Pancreas (tissue), 10 donors: ENCODE measurements around the gene LMAN1L. TPM values are rescaled to one million over a fixed set of nuclear protein-coding genes. Genes with fewer than 3 reads are reported as not detected.

Experiments
- ATAC-seq, 4 donors: fragments of 200-7000 bp; cut with Tn5 transposase; one replicate each; pipeline versions ENCODE4 v1.8.0 to v1.9.1; 2020; ENCODE audit warnings: mild to moderate bottlenecking in 4 of 4, moderate library complexity in 4 of 4
- DNase-seq, 6 donors: peaks; one replicate each; pipeline ENCODE4 v3.0.0-alpha.2; 2020
- FAIRE-seq: peaks from 2 replicates; lab custom pipeline; 2012; peaks lifted over from hg19 to GRCh38; lab: Jason Lieb, UNC
- H3K27ac ChIP-seq, 4 donors: fragments of 200-600 bp; sonication (generic); 1 replicate in 3 of 4; 2 replicates in 1 of 4; pipeline versions ENCODE4 v1.5.0 to v1.8.0; 2020
- H3K27me3 ChIP-seq, 4 donors: fragments of 200-600 bp; one replicate each; pipeline ENCODE4 v1.8.0; 2021
- H3K36me3 ChIP-seq, 3 donors: fragments of 200-600 bp; sonication (generic) in 1 of 3; one replicate each; pipeline versions ENCODE4 v1.5.0 to v1.8.0; 2020 to 2021
- H3K4me1 ChIP-seq, 3 donors: fragments of 200-600 bp; one replicate each; pipeline ENCODE4 v1.8.0; 2021
- H3K4me3 ChIP-seq, 4 donors: fragments of 200-600 bp; sonication (generic) in 2 of 4; one replicate each; pipeline versions ENCODE4 v1.5.0 to v1.8.0; 2020 to 2021
- H3K9me3 ChIP-seq, 4 donors: fragments of 200-600 bp; one replicate each; pipeline ENCODE4 v1.8.0; 2021
- CTCF ChIP-seq, 4 donors: fragments of 200-600 bp; sonication (generic) in 3 of 4; IDR thresholded peaks; one replicate each; pipeline versions ENCODE4 v1.5.0 to v1.8.0; 2021; ENCODE audit warnings: antibody characterized with exemption in 4 of 4
- WGBS, 2 donors: extraction: QIAGEN DNeasy Blood & Tissue Kit; methylation state at CpG; one replicate each; pipeline ENCODE4 v1.1.7; 2013; 5-methylcytosine and 5-hydroxymethylcytosine counted together
- intact Hi-C, 3 donors: fragments of 100-400 bp; cut with DNase I; formaldehyde crosslinking; loops; one replicate each; pipeline versions ENCODE4 v1.11.1 to v1.14.2; 2022
- polyA plus RNA-seq, 2 donors: library from polyadenylated mRNA; stranded (reverse); fragments of 200-250 nt; gene quantifications; one replicate each; pipeline ENCODE4 v1.2.3, GENCODE V29; 2013
- total RNA-seq, 6 donors: library from RNA; stranded (reverse); fragmentation: NEBNext Ultra II Directional in 4 of 6; extraction: Animal tissue kit (Norgen Biotek cat#: 25700) in 4 of 6; gene quantifications; one replicate each; pipeline versions ENCODE4 v1.2.1 to v1.2.4, GENCODE V29; 2021 to 2023
- donor health status: healthy with polysubstance abuse.
- donor health status: DM: no; HTN: no; CAD: no; lungs with moderate emphysema.
- donor health status: DM: no; HTN: no; CAD: no.
- donor health status: control.
- donor health status: control.
- donor health status: Bipolar disorder and iron deficiency.
- donor health status: DM: yes; HTN: yes; CAD: no.
- donor health status: DM: no; HTN: no; CAD: no.
- donor health status: DM: no; HTN: no; CAD: no.
- donor health status: DM: yes; HTN: yes; CAD: no.

LMAN1L gene
- total and polyA plus RNA-seq, 8 donors: 0.14 TPM; not detected in 7

GRCh38 chr15:74804935-74805334 lies 7.7 kb upstream of the LMAN1L start:
- Histone ChIP-seq H3K4me1 (peaks cover 0 to under 1% (median 0%) of the 10 kb centered on the region in 3 donors), H3K27me3 (no peaks in the 10 kb centered on the region), H3K4me3 (no peak overlapping the region), H3K27ac (no peak overlapping the region), H3K36me3 (peaks cover 3 to 7% (median 5%) of the 10 kb centered on the region in 3 donors), H3K9me3 (no peaks in the 10 kb centered on the region)
- intact Hi-C loops: no loop called here
- FAIRE-seq: no peak
- TF ChIP-seq CTCF (IDR thresholded peaks at IDR 0.05): no peak
- no peak for DNase-seq
- ATAC-seq: no peak
- WGBS, 2 donors: 78 to 87% methylated on average over 6 of the region's 6 CpGs

- H3K36me3 ChIP-seq: peaks cover 3 to 7% (median 3%) of the 10 kb centered on the region in 3 donors
- intact Hi-C loops: no loop called here
- 63 to 75% methylated on average over 5 of the region's 5 CpGs for WGBS, 2 donors
- TF ChIP-seq CTCF (IDR thresholded peaks at IDR 0.05): no peak
- H3K4me1 ChIP-seq: no peaks in the 10 kb centered on the region
- DNase-seq: no peak
- no peak for ATAC-seq
- FAIRE-seq: no peak
- no peaks in the 10 kb centered on the region for H3K27me3 ChIP-seq
- H3K9me3 ChIP-seq: no peaks in the 10 kb centered on the region
- H3K4me3 ChIP-seq: no peak overlapping the region
- no peak overlapping the region for H3K27ac ChIP-seq
These were observed 5.4 kb upstream of the LMAN1L start for GRCh38 chr15:74807282-74807681.

GRCh38 chr15:74808078-74808839 lies 4.4 kb upstream of the LMAN1L start:
- no peaks in the 10 kb centered on the region for H3K27me3 ChIP-seq
- H3K9me3 ChIP-seq: no peaks in the 10 kb centered on the region
- no peak for FAIRE-seq
- no peak overlapping the region for H3K27ac ChIP-seq
- 71 to 78% methylated on average over 18 of the region's 18 CpGs for WGBS, 2 donors
- intact Hi-C loops: no loop called here
- no peak overlapping the region for H3K4me3 ChIP-seq
- DNase-seq: no peak
- H3K4me1 ChIP-seq: no peaks in the 10 kb centered on the region
- no peak for TF ChIP-seq CTCF (IDR thresholded peaks at IDR 0.05)
- ATAC-seq: peak in 2 of 4 donors; percentile 33 to 45
- H3K36me3 ChIP-seq: peaks cover 0 to under 1% (median 0%) of the 10 kb centered on the region in 3 donors

GRCh38 chr15:74808840-74809229 lies 3.8 kb upstream of the LMAN1L start:
- no peak for ATAC-seq
- no peak overlapping the region for H3K27ac ChIP-seq
- H3K9me3 ChIP-seq: no peaks in the 10 kb centered on the region
- FAIRE-seq: no peak
- no peak for TF ChIP-seq CTCF (IDR thresholded peaks at IDR 0.05)
- H3K36me3 ChIP-seq: no peaks in the 10 kb centered on the region
- no peaks in the 10 kb centered on the region for H3K27me3 ChIP-seq
- H3K4me1 ChIP-seq: no peaks in the 10 kb centered on the region
- no peak overlapping the region for H3K4me3 ChIP-seq
- DNase-seq: no peak
- intact Hi-C loops: no loop called here
- WGBS, 2 donors: 63 to 73% methylated on average over 4 of the region's 4 CpGs

GRCh38 chr15:74809242-74809641 lies 3.4 kb upstream of the LMAN1L start:
- Histone ChIP-seq H3K36me3 (no peaks in the 10 kb centered on the region), H3K27ac (no peak overlapping the region), H3K9me3 (no peaks in the 10 kb centered on the region), H3K27me3 (no peaks in the 10 kb centered on the region), H3K4me3 (no peak overlapping the region), H3K4me1 (no peaks in the 10 kb centered on the region)
- no peak for FAIRE-seq
- DNase-seq: no peak
- intact Hi-C loops: no loop called here
- no peak for TF ChIP-seq CTCF (IDR thresholded peaks at IDR 0.05)
- no peak for ATAC-seq
- WGBS, 2 donors: 74 to 85% methylated on average over 5 of the region's 5 CpGs
